Sigmoid colon (tissue), 7 donors: ENCODE data around the gene FBXL15. TPM values are rescaled to one million over a fixed set of nuclear protein-coding genes. Genes with fewer than 3 reads are reported as not detected.

ENCODE experiments used
- DNase-seq: peaks from one replicate; pipeline ENCODE4 v3.0.0-alpha.2; 2019
- H3K27ac ChIP-seq, 4 donors: fragments of 200-600 bp; sonication (generic); one replicate each; pipeline ENCODE4 v1.5.1; 2016 to 2019; ENCODE audit warnings: mild to moderate bottlenecking in 1 of 4
- H3K27me3 ChIP-seq, 3 donors: fragments of 200-600 bp; sonication (generic); one replicate each; pipeline ENCODE4 v1.5.1; 2019; ENCODE audit warnings: mild to moderate bottlenecking in 1 of 3
- H3K36me3 ChIP-seq, 4 donors: fragments of 200-600 bp; sonication (generic); one replicate each; pipeline ENCODE4 v1.5.1; 2016 to 2019
- H3K4me1 ChIP-seq, 4 donors: fragments of 200-600 bp; sonication (generic); one replicate each; pipeline ENCODE4 v1.5.1; 2017 to 2019
- H3K4me3 ChIP-seq, 4 donors: fragments of 200-600 bp; sonication (generic); one replicate each; pipeline ENCODE4 v1.5.1; 2017 to 2019; ENCODE audit warnings: mild to moderate bottlenecking in 2 of 4, moderate library complexity in 1 of 4
- H3K9me3 ChIP-seq, 4 donors: fragments of 200-600 bp in 3 of 4; sonication (generic) in 3 of 4; one replicate each; pipeline versions ENCODE4 v1.5.1 to v1.6.1; 2013 to 2019
- EP300 ChIP-seq, 4 donors: sonication (generic); formaldehyde crosslinking; IDR thresholded peaks; one replicate each; pipeline ENCODE4 v1.6.1; 2017; ENCODE audit warnings: antibody characterized with exemption in 4 of 4
- POLR2A ChIP-seq, 2 donors: fragments of 450-650 bp; IDR thresholded peaks; one replicate each; pipeline ENCODE4 v1.6.1; 2016; ENCODE audit warnings: antibody characterized with exemption in 2 of 2, mild to moderate bottlenecking in 2 of 2, moderate library complexity in 2 of 2
- POLR2AphosphoS5 ChIP-seq, 4 donors: sonication (generic); formaldehyde crosslinking; IDR thresholded peaks; one replicate each; pipeline ENCODE4 v1.6.1; 2017; ENCODE audit warnings: antibody characterized with exemption in 4 of 4
- WGBS, 2 donors: extraction: QIAGEN DNeasy Blood & Tissue Kit; methylation state at CpG; one replicate each; pipeline ENCODE4 v1.1.7; 2013; 5-methylcytosine and 5-hydroxymethylcytosine counted together
- intact Hi-C: fragments of 100-400 bp; cut with DNase I; formaldehyde crosslinking; loops from one replicate; pipeline ENCODE4 v1.15.1; 2023
- polyA plus RNA-seq, 3 donors: library from polyadenylated mRNA; stranded (reverse); fragments of 200-250 nt; gene quantifications; one replicate each; pipeline ENCODE4 v1.2.3, GENCODE V29; 2013
- total RNA-seq, 4 donors: library from RNA; depleted of rRNA; stranded (reverse); fragments of >200 nt; gene quantifications; one replicate each; pipeline ENCODE4 v1.1.0, GENCODE V29; 2016
- TF ChIP-seq, protein P1 (sequence below), 4 experiments: fragments of 450-650 bp in 3 of 4; fragments of 200-600 bp in 1 of 4; IDR thresholded peaks; one replicate each; pipeline ENCODE4 v1.5.1; 2016 to 2019; ENCODE audit warnings: antibody characterized with exemption in 4 of 4, mild to moderate bottlenecking in 3 of 4, moderate library complexity in 2 of 4
- donor health status: healthy with polysubstance abuse.
- donor health status: Bipolar disorder and iron deficiency.
- donor health status: healthy.

The FBXL15 gene
- total and polyA plus RNA-seq, 7 donors: 19.0 to 51.3 (median 30.7) TPM

GRCh38 chr10:102437515-102437914 lies 16.9 kb downstream of the FBXL15 start:
- WGBS, 2 donors: 93% methylated on average over 3 of the region's 3 CpGs
- no peaks in the 10 kb centered on the region for H3K36me3 ChIP-seq
- H3K9me3 ChIP-seq: no peaks in the 10 kb centered on the region
- no peak for TF ChIP-seq POLR2A (IDR thresholded peaks at IDR 0.05)
- TF ChIP-seq EP300 (IDR thresholded peaks at IDR 0.05): no peak
- TF ChIP-seq POLR2AphosphoS5 (IDR thresholded peaks at IDR 0.05): no peak
- TF ChIP-seq, protein P1, sequence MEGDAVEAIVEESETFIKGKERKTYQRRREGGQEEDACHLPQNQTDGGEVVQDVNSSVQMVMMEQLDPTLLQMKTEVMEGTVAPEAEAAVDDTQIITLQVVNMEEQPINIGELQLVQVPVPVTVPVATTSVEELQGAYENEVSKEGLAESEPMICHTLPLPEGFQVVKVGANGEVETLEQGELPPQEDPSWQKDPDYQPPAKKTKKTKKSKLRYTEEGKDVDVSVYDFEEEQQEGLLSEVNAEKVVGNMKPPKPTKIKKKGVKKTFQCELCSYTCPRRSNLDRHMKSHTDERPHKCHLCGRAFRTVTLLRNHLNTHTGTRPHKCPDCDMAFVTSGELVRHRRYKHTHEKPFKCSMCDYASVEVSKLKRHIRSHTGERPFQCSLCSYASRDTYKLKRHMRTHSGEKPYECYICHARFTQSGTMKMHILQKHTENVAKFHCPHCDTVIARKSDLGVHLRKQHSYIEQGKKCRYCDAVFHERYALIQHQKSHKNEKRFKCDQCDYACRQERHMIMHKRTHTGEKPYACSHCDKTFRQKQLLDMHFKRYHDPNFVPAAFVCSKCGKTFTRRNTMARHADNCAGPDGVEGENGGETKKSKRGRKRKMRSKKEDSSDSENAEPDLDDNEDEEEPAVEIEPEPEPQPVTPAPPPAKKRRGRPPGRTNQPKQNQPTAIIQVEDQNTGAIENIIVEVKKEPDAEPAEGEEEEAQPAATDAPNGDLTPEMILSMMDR (IDR thresholded peaks at IDR 0.05): no peak
- H3K27ac ChIP-seq: no peak overlapping the region
- H3K4me1 ChIP-seq: peaks cover 0 to 5% (median 2%) of the 10 kb centered on the region in 4 donors
- no peak for DNase-seq
- peaks cover 0 to 28% (median 5%) of the 10 kb centered on the region in 3 donors for H3K27me3 ChIP-seq
- H3K4me3 ChIP-seq: no peak overlapping the region
- intact Hi-C loops: no loop called here

GRCh38 chr10:102438374-102438773 lies 17.7 kb downstream of the FBXL15 start:
- H3K9me3 ChIP-seq: no peaks in the 10 kb centered on the region
- DNase-seq: peak; percentile 48
- 68 to 92% methylated on average over 1 of the region's 1 CpG for WGBS, 2 donors
- TF ChIP-seq EP300 (IDR thresholded peaks at IDR 0.05) (no peak), POLR2A (IDR thresholded peaks at IDR 0.05) (no peak), POLR2AphosphoS5 (IDR thresholded peaks at IDR 0.05) (no peak)
- TF ChIP-seq, protein P1 (IDR thresholded peaks at IDR 0.05): no peak
- peaks cover 0 to 26% (median 5%) of the 10 kb centered on the region in 3 donors for H3K27me3 ChIP-seq
- H3K27ac ChIP-seq: no peak overlapping the region
- intact Hi-C loops: no loop called here
- no peaks in the 10 kb centered on the region for H3K4me1 ChIP-seq
- no peaks in the 10 kb centered on the region for H3K36me3 ChIP-seq
- H3K4me3 ChIP-seq: no peak overlapping the region

DNA sequence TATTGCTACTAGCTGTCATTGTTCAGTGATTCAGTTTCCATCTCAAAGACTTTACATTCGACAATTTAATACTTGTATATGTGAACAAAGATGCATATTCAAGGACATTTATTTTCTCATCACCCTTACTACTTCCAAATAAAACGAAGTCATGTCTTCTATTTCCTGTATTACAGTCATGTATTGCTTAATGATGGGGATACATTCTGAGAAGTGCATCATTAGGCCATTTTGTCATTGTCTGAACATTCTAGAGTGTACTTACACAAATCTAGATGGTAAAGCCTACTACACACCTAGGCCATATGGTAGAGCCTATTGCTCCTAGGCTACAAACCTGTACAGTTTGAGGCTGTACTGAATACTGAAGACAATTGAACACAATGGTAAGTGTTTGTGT lies 24.2 kb downstream of the FBXL15 start:
- no peak for TF ChIP-seq POLR2AphosphoS5 (IDR thresholded peaks at IDR 0.05)
- no peak for TF ChIP-seq POLR2A (IDR thresholded peaks at IDR 0.05)
- TF ChIP-seq, protein P1 (IDR thresholded peaks at IDR 0.05): no peak
- no peak for TF ChIP-seq EP300 (IDR thresholded peaks at IDR 0.05)
- no peaks in the 10 kb centered on the region for H3K27me3 ChIP-seq
- no peaks in the 10 kb centered on the region for H3K9me3 ChIP-seq
- no peak overlapping the region for H3K4me3 ChIP-seq
- DNase-seq: no peak
- WGBS, 2 donors: 76 to 80% methylated on average over 2 of the region's 2 CpGs
- no peak overlapping the region for H3K27ac ChIP-seq
- H3K4me1 ChIP-seq: peaks cover 0 to 6% (median 4%) of the 10 kb centered on the region in 4 donors
- H3K36me3 ChIP-seq: no peaks in the 10 kb centered on the region
- intact Hi-C loops: no loop called here

- Histone ChIP-seq H3K36me3 (no peaks in the 10 kb centered on the region), H3K9me3 (no peaks in the 10 kb centered on the region), H3K4me3 (peak overlapping the region; percentile 51 to 86 (median 70)), H3K27ac (peak overlapping the region; percentile 83 to 88 (median 84)), H3K4me1 (peaks cover 0 to 20% (median 17%) of the 10 kb centered on the region in 4 donors), H3K27me3 (no peaks in the 10 kb centered on the region)
- 6 to 9% methylated on average over 30 of the region's 30 CpGs for WGBS, 2 donors
- DNase-seq: peak; percentile 85
- TF ChIP-seq POLR2A (IDR thresholded peaks at IDR 0.05): no peak
- TF ChIP-seq, protein P1 (IDR thresholded peaks at IDR 0.05): no peak
- no peak for TF ChIP-seq POLR2AphosphoS5 (IDR thresholded peaks at IDR 0.05)
- no peak for TF ChIP-seq EP300 (IDR thresholded peaks at IDR 0.05)
- intact Hi-C loops: loop anchor here (1.0 to 2.0 kb wide), 2 partner anchors 17 to 28 kb away; partner anchors contain the start of gene CUEDC2
Observed at GRCh38 chr10:102449321-102450123, 28.9 kb downstream of the FBXL15 start.
